Keratinocyte (primary cell): Measurements from ENCODE around the gene ERBB4. TPM values are rescaled to one million over a fixed set of nuclear protein-coding genes. Genes with fewer than 3 reads are reported as not detected.

Source experiments
- DNase-seq: peaks from one replicate; pipeline ENCODE4 v3.0.0-alpha.2; 2011; ENCODE audit warnings: low read depth, missing footprints, low spot score
- FAIRE-seq: peaks from 2 replicates; lab custom pipeline; 2011; peaks lifted over from hg19 to GRCh38; lab: Jason Lieb, UNC
- H2AFZ ChIP-seq: 2 replicates; pipeline ENCODE4 v1.6.0; 2012; ENCODE audit warnings: low read length, control low read depth, inconsistent platforms; ENCODE audit not compliant: control insufficient read depth
- H3K27ac ChIP-seq: 2 replicates; pipeline ENCODE4 v1.5.1; 2011; ENCODE audit warnings: low read length; ENCODE audit not compliant: control insufficient read depth, insufficient read depth
- H3K27me3 ChIP-seq: 3 replicates; pipeline ENCODE4 v1.6.0; 2011; ENCODE audit warnings: low read length; ENCODE audit not compliant: control insufficient read depth, insufficient read depth; ENCODE audit errors: extremely low read depth
- H3K36me3 ChIP-seq, 2 experiments: 2 replicates in 1 of 2; 3 replicates in 1 of 2; pipeline ENCODE4 v1.5.1; 2011; ENCODE audit warnings: low read length in 2 of 2, mild to moderate bottlenecking in 1 of 2; ENCODE audit not compliant: control insufficient read depth in 2 of 2, insufficient read depth in 2 of 2; ENCODE audit errors: extremely low read depth in 1 of 2
- H3K4me1 ChIP-seq: 3 replicates; pipeline ENCODE4 v1.5.1; 2011; ENCODE audit warnings: low read length; ENCODE audit not compliant: control insufficient read depth, insufficient read depth; ENCODE audit errors: extremely low read depth
- H3K4me2 ChIP-seq: 3 replicates; pipeline ENCODE4 v1.6.0; 2011; ENCODE audit warnings: low read depth, low read length; ENCODE audit not compliant: control insufficient read depth, insufficient read depth; ENCODE audit errors: extremely low read depth
- H3K4me3 ChIP-seq, 3 experiments: fragments of 200-600 bp in 1 of 3; sonication (generic) in 1 of 3; 2 replicates in 2 of 3; 3 replicates in 1 of 3; pipeline ENCODE4 v1.5.1; 2011 to 2016; ENCODE audit warnings: low read length in 3 of 3, mild to moderate bottlenecking in 3 of 3, control low read depth in 2 of 3, inconsistent platforms in 1 of 3, low read depth in 1 of 3, mixed read lengths in 1 of 3, mixed run types in 1 of 3, moderate library complexity in 1 of 3; ENCODE audit not compliant: control insufficient read depth in 2 of 3, insufficient read depth in 2 of 3; ENCODE audit errors: extremely low read depth in 1 of 3
- H3K79me2 ChIP-seq: 2 replicates; pipeline ENCODE4 v1.6.0; 2012; ENCODE audit warnings: low read length; ENCODE audit not compliant: control insufficient read depth, insufficient read depth
- H3K9ac ChIP-seq: 3 replicates; pipeline ENCODE4 v1.6.0; 2011; ENCODE audit warnings: low read length; ENCODE audit not compliant: control insufficient read depth, insufficient read depth; ENCODE audit errors: extremely low read depth
- H3K9me1 ChIP-seq: 3 replicates; pipeline ENCODE4 v1.6.0; 2011; ENCODE audit warnings: low read length; ENCODE audit not compliant: control insufficient read depth, insufficient read depth; ENCODE audit errors: extremely low read depth
- H3K9me3 ChIP-seq: 2 replicates; pipeline ENCODE4 v1.5.1; 2012; ENCODE audit warnings: low read depth, low read length; ENCODE audit not compliant: control insufficient read depth
- H4K20me1 ChIP-seq: 3 replicates; pipeline ENCODE4 v1.6.0; 2011; ENCODE audit warnings: low read length; ENCODE audit not compliant: control insufficient read depth, insufficient read depth; ENCODE audit errors: extremely low read depth
- EZH2 ChIP-seq: IDR thresholded peaks from one replicate; pipeline ENCODE4 v1.6.1; 2012; ENCODE audit warnings: inconsistent platforms, mild to moderate bottlenecking, low read length, moderate library complexity
- dilution Hi-C: fragments of 300-500 bp; cut with MboI; formaldehyde crosslinking; loops from one replicate; pipeline ENCODE4 v1.7.0; 2020; ENCODE audit warnings: low sequenced_read_pairs; ENCODE audit not compliant: extremely low pct_ligation_motif_present
- polyA plus RNA-seq, 5 experiments: library from polyadenylated mRNA; depleted of rRNA in 3 of 5; stranded (reverse) in 3 of 5; stranded (forward) in 1 of 5; unstranded in 1 of 5; fragments of >200 nt; gene quantifications; 1 replicate in 1 of 5; 2 replicates in 3 of 5; 3 replicates in 1 of 5; pipeline versions ENCODE4 v1.2.1 to v1.2.3, GENCODE V29; 2011 to 2012; ENCODE audit warnings: missing spikeins in 2 of 5, low read depth in 1 of 5, low replicate concordance in 1 of 5
- TF ChIP-seq, protein P1 (sequence below), 3 experiments: IDR thresholded peaks in 1 of 3; conservative IDR thresholded peaks in 1 of 3; optimal IDR thresholded peaks in 1 of 3; 2 replicates in 2 of 3; 3 replicates in 1 of 3; pipeline versions ENCODE3 to v1.5.1; 2011; ENCODE audit warnings: low read length in 3 of 3, mild to moderate bottlenecking in 3 of 3, moderate library complexity in 2 of 3, control low read depth in 1 of 3, inconsistent platforms in 1 of 3; ENCODE audit not compliant: insufficient read depth in 2 of 3; ENCODE audit errors: extremely low read depth in 1 of 3

The ERBB4 gene
- polyA plus RNA-seq, 1 donor (not counting 4 experiments of a cell fraction or from before 2014, with no cell fraction given): 0.01 TPM

DNA sequence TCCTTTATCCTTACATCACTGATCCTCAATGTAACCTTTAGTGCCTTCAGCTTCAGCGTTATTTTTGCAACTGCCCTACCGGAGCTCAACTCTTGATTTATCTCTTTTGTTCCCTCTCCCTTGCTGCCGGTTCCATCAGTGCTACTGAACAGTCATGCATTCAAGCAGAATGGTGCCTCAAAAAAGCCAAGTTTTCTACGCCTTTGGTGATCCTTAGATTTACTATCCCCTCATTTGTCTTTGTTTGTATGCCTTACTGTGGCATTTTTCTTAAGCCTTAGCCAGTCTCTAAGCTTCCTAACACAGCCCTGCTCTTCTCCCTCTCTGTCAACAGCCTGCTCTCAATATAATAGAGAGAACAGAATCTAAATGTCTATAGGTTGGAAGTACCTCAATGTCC is 1134.5 kb downstream of the ERBB4 start:
- H3K27ac ChIP-seq: no peak overlapping the region
- H3K9ac ChIP-seq: no peak overlapping the region
- no peaks in the 10 kb centered on the region for H3K9me1 ChIP-seq
- no peak overlapping the region for H3K4me2 ChIP-seq
- H3K36me3 ChIP-seq: no peaks in the 10 kb centered on the region
- no peaks in the 10 kb centered on the region for H3K27me3 ChIP-seq
- DNase-seq (no peak), FAIRE-seq (no peak)
- H3K9me3 ChIP-seq: no peaks in the 10 kb centered on the region
- H3K4me1 ChIP-seq: peaks cover 23% of the 10 kb centered on the region
- TF ChIP-seq EZH2: no peak
- TF ChIP-seq, protein P1, sequence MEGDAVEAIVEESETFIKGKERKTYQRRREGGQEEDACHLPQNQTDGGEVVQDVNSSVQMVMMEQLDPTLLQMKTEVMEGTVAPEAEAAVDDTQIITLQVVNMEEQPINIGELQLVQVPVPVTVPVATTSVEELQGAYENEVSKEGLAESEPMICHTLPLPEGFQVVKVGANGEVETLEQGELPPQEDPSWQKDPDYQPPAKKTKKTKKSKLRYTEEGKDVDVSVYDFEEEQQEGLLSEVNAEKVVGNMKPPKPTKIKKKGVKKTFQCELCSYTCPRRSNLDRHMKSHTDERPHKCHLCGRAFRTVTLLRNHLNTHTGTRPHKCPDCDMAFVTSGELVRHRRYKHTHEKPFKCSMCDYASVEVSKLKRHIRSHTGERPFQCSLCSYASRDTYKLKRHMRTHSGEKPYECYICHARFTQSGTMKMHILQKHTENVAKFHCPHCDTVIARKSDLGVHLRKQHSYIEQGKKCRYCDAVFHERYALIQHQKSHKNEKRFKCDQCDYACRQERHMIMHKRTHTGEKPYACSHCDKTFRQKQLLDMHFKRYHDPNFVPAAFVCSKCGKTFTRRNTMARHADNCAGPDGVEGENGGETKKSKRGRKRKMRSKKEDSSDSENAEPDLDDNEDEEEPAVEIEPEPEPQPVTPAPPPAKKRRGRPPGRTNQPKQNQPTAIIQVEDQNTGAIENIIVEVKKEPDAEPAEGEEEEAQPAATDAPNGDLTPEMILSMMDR (optimal IDR thresholded peaks at IDR 0.05 in 1 of 3, IDR thresholded peaks at IDR 0.05 in 1 of 3, conservative IDR thresholded peaks at IDR 0.05 in 1 of 3; ENCODE audit: extremely low read depth in 1 of 3, insufficient read depth in 2 of 3, low read length in 3 of 3): no peak
- no peaks in the 10 kb centered on the region for H4K20me1 ChIP-seq
- peak overlapping the region; percentile 3 for H2AFZ ChIP-seq
- no peak overlapping the region for H3K4me3 ChIP-seq
- H3K79me2 ChIP-seq: no peaks in the 10 kb centered on the region
- dilution Hi-C loops: no loop called here

DNA sequence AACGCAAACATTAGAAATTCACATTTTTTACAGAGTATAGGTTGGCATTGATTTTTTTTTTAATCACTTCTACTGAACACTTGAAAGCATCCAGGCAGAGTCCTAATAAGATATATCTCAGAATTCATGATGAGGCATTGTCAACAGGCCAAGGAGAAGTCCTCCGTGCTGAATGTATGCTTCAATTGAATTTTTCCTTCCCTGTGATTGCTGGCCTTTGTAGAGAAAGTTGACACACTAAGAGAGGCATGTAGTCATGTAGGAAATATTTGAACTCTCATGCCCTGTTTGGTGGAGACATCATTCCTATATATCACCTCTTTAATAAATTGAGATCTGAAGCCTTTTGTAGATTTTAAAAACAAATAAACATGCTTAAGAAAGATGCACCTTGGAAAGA is 1137.3 kb downstream of the ERBB4 start:
- Histone ChIP-seq H4K20me1 (no peaks in the 10 kb centered on the region), H3K4me1 (peaks cover 2% of the 10 kb centered on the region), H3K9me1 (no peaks in the 10 kb centered on the region), H2AFZ (no peak overlapping the region), H3K4me2 (no peak overlapping the region), H3K9me3 (no peaks in the 10 kb centered on the region), H3K79me2 (no peaks in the 10 kb centered on the region), H3K27ac (no peak overlapping the region), H3K4me3 (no peak overlapping the region), H3K27me3 (no peaks in the 10 kb centered on the region), H3K36me3 (no peaks in the 10 kb centered on the region), H3K9ac (no peak overlapping the region)
- FAIRE-seq (no peak), DNase-seq (no peak)
- TF ChIP-seq EZH2: no peak
- TF ChIP-seq, protein P1 (optimal IDR thresholded peaks at IDR 0.05 in 1 of 3, IDR thresholded peaks at IDR 0.05 in 1 of 3, conservative IDR thresholded peaks at IDR 0.05 in 1 of 3; ENCODE audit: extremely low read depth in 1 of 3, insufficient read depth in 2 of 3, low read length in 3 of 3): no peak
- dilution Hi-C loops: no loop called here
